Activated CD8-positive, alpha-beta memory T cell treated with anti-CD3 and anti-CD28 coated beads for 1 hour (primary cell): Measurements from ENCODE around the gene CTRB2.

Experiments used
- DNase-seq, 2 donors: peaks; one replicate each; pipeline ENCODE4 v3.0.0-alpha.2; 2020; ENCODE audit warnings: low read depth in 1 of 2; ENCODE audit errors: extremely low read depth in 1 of 2

The CTRB2 gene

GRCh38 chr16:75206749-75207451 is at the start of gene CTRB2:
CTRB2 (minus strand) TSS chr16:75207161; CDS start chr16:75207141, 20 bp downstream.
- no peak for DNase-seq

- DNase-seq: no peak
Observed at GRCh38 chr16:75256059-75256571, 49.2 kb upstream of the CTRB2 start.

- no peak for DNase-seq
Observed at GRCh38 chr16:75254359-75254837, 47.4 kb upstream of the CTRB2 start.

GRCh38 chr16:75252946-75253911 is 46.3 kb upstream of the CTRB2 start:
- no peak for DNase-seq

- no peak for DNase-seq
Observed at GRCh38 chr16:75252049-75252864, 45.3 kb upstream of the CTRB2 start.

GRCh38 chr16:75251280-75252048 is 44.5 kb upstream of the CTRB2 start, which contains the start of gene BCAR1:
BCAR1 (minus strand) TSS chr16:75251624; CDS start chr16:75251482, 142 bp downstream.
- no peak for DNase-seq

- DNase-seq: no peak
Observed at GRCh38 chr16:75250809-75251279, 43.9 kb upstream of the CTRB2 start.

GRCh38 chr16:75250089-75250808 is 43.3 kb upstream of the CTRB2 start:
- no peak for DNase-seq

- DNase-seq: no peak
Observed at GRCh38 chr16:75249441-75249840, 42.5 kb upstream of the CTRB2 start.

- no peak for DNase-seq
Observed at GRCh38 chr16:75248536-75249380, 41.8 kb upstream of the CTRB2 start.

GRCh38 chr16:75248142-75248535 is 41.2 kb upstream of the CTRB2 start:
- no peak for DNase-seq

- no peak for DNase-seq
Observed at GRCh38 chr16:75247249-75247648, 40.3 kb upstream of the CTRB2 start.

GRCh38 chr16:75246504-75247205 is 39.7 kb upstream of the CTRB2 start:
- no peak for DNase-seq

GRCh38 chr16:75244844-75245758 is 38.1 kb upstream of the CTRB2 start:
- no peak for DNase-seq

- no peak for DNase-seq
Observed at GRCh38 chr16:75244225-75244809, 37.4 kb upstream of the CTRB2 start.

GRCh38 chr16:75243667-75244224 is 36.8 kb upstream of the CTRB2 start:
- no peak for DNase-seq
